ENCODE results near the gene ELOVL6.

- TF ChIP-seq CTCF (IDR thresholded peaks at IDR 0.05) = no peak
- TF ChIP-seq POLR2A (IDR thresholded peaks at IDR 0.05) = no peak
Observed at GRCh38 chr4:110107866-110108265, 90.5 kb downstream of the ELOVL6 start.

Data from thyroid gland (tissue), 4 donors.